ENCODE measurements around the gene ZFP90. TPM values are rescaled to one million over a fixed set of nuclear protein-coding genes. Genes with fewer than 3 reads are reported as not detected.

Gene ZFP90
- total and polyA plus RNA-seq, 9 of the 15 experiments (the other 6 are each of a cell fraction or from before 2014, with no cell fraction given): 0.66 to 2.9 (median 2.3) TPM

DNA sequence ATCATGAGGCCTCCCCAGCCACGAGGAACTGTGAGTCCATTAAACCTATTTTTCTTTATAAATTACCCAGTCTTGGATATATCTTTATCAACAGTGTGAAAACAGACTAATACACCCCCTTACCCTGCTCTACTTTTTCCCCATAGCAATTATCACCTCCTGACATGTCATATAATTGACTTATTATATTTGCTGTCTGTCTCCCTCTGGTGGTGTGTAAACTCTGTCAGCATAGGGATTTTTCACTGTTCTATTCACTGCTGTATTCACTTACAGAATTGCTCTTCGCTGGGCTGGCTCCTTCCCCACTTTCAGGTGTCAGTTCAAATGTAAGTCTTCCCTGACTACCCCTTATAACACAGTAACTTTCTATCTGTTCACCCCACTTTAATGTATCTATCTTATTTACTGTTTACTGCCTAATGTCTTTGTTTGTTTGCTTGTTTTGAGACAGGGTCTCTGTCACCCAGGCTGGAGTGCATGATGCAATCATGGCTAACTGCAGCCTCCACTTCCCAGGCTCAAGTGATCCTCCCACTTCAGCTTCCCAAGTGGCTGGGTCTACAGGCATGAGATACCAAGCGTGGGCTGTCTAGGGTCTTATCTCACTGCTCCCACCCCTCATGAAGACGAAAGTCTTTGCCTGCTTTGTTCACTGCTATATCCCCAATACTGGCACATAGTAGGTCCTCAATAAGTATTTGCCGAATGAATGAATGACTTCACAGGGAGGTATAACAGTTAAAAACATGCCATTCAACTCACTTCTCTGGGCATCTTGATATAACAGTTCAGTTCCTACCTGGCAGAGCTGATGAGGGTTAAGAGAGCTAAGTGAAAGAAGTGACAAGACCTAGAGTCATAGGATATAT lies 53.6 kb downstream of the ZFP90 start (continued):
- TF ChIP-seq SIN3A (IDR thresholded peaks at IDR 0.05; ENCODE audit: borderline replicate concordance in 2 of 2, control insufficient read depth in 1 of 2, low read depth in 2 of 2, low read length in 2 of 2) (no peak), NCOA2 (IDR thresholded peaks at IDR 0.05; ENCODE audit: partially characterized antibody in 2 of 2) (peak in 1 of 2 experiments; percentile 39), MEIS2 (IDR thresholded peaks at IDR 0.05; ENCODE audit: partially characterized antibody) (peak; percentile 71), RFX1 (IDR thresholded peaks at IDR 0.05) (peak; percentile 35; the same call in 1 of the 2 replicates), TRIM24 (IDR thresholded peaks at IDR 0.05) (peak in 1 of 2 experiments; percentile 29; a peak in 1 of 4 replicates)
- TF ChIP-seq, protein P1, sequence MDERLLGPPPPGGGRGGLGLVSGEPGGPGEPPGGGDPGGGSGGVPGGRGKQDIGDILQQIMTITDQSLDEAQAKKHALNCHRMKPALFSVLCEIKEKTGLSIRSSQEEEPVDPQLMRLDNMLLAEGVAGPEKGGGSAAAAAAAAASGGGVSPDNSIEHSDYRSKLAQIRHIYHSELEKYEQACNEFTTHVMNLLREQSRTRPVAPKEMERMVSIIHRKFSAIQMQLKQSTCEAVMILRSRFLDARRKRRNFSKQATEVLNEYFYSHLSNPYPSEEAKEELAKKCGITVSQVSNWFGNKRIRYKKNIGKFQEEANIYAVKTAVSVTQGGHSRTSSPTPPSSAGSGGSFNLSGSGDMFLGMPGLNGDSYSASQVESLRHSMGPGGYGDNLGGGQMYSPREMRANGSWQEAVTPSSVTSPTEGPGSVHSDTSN (CRISPR knock-in tag; IDR thresholded peaks at IDR 0.05; ENCODE audit: low read depth): no peak
- TF ChIP-seq, protein P1 (tag; conservative IDR thresholded peaks at IDR 0.05; ENCODE audit: low read depth): peak; percentile 64

All from K562 (cell line).